ENCODE measurements around the gene TLE6. TPM values are rescaled to one million over a fixed set of nuclear protein-coding genes. Genes with fewer than 3 reads are reported as not detected.

Gene TLE6
- 9.5 and 13.1 TPM in 2 replicates for total RNA-seq (2013; cell fraction: nucleolus; rRNA removed)
- total RNA-seq (2014; rRNA removed) = 6.3 and 8.5 TPM in 2 replicates
- total RNA-seq (2014; rRNA removed; fragmentation: Illumina TruSeq; extraction: Trizol) = 7.3 and 8.0 TPM in 2 replicates
- total RNA-seq (2021) = 6.0 and 6.4 TPM in 2 replicates
- polyA plus RNA-seq (2011; ENCODE audit: low read depth) = 9.4 TPM
- polyA plus RNA-seq (2011; rRNA removed) = 10.8 and 13.8 TPM in 2 replicates
- 12.8 and 12.9 TPM in 2 replicates for polyA plus RNA-seq (2011; cell fraction: cytosol; rRNA removed)
- 21.4 and 31.9 TPM in 2 replicates for polyA plus RNA-seq (2011; cell fraction: nucleus; rRNA removed)
- 9.3 and 9.6 TPM in 2 replicates for polyA plus RNA-seq (2012)
- 2.6 and 7.0 TPM in 2 replicates for polyA plus RNA-seq (2014; fragmentation: Illumina TruSeq; extraction: Trizol)
- 1 to 10 TPM; 2.7 to 3.4 TPM for polyA plus RNA-seq (2014; fragmentation: Nextera tagmentation; extraction: Ambion mirVana)
- 10.6 and 11.2 TPM in 2 replicates for polyA plus RNA-seq (2014; rRNA removed)
- polyA plus RNA-seq (2016; fragmentation: Nextera tagmentation; extraction: Ambion mirVana) = 1 to 10 TPM; 5.1 to 5.7 TPM
- polyA minus RNA-seq (2011; rRNA and poly(A)+ RNA removed) = 4.1 and 11.2 TPM in 2 replicates
- polyA minus RNA-seq (2011; cell fraction: cytosol; rRNA and poly(A)+ RNA removed) = 3.4 and 3.9 TPM in 2 replicates
- 7.4 and 7.6 TPM in 2 replicates for polyA minus RNA-seq (2011; cell fraction: nucleus; rRNA and poly(A)+ RNA removed)
- percentile 42 among the genes with signal in this experiment for Bru-seq, nascent RNA
- percentile 38 among the genes with signal in this experiment for BruChase-seq, experiment 1, labeled RNA remaining after a 6-hour chase
- BruChase-seq, experiment 2, labeled RNA remaining after a 2-hour chase = percentile 36 among the genes with signal in this experiment
- long read RNA-seq, experiment 1 = 0 reads
- long read RNA-seq, experiment 2, partial matches to known transcripts = 0 of 1 reads
- long read RNA-seq, experiment 2, other reads (novel, unspliced or antisense) = 0 of 1 reads

DNA sequence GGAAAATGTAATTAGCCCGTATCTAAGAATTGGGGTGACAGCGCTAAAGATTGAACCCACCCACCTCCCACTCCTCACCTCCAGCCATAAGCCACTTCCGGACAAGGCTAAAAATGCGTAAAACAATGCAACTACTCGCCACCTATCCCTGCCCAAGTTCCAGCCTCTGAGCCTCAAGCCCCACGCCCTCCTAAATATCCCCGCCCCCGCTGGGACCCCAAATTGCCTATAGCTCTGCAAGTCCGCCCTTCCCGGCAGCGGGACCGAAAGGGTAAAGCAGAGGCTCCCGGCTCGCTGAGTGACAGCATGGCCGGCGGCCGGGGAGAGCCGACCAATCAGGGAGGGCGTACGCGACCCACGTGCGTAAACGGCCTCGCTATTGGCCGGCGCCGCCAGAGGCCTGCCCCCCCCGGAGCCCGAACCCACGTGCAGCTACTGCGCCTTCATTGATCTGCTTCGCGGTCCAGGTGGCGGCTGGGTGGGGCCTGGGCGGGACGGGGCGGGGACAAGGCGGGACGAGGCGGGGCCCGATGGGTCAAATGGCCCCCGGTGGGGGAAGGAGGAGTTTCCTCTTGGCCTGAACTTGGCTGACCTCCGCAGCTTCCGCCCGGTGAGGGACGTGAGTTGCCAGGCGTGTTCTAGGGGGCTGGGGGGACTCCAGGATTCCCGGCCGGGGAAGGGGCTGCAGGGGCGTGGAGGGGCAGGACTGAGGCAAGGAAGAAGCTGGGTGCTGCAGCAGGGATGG is at the start of gene TLE6:
Gene TLE6, plus strand, starts transcription at position 564 of the 745 bp plus-strand sequence. CDS start 670 bp downstream, outside the sequence.
- peak; percentile 99 for ATAC-seq
- Histone ChIP-seq H3K4me2 (ENCODE audit: control insufficient read depth, insufficient read depth) (peak within 1 kb of the TSS; percentile 100), H3K9me3 (replicated peaks; ENCODE audit: control insufficient read depth, insufficient read depth, low read length) (no peaks in the 10 kb centered on the region), H3K27me3 (replicated peaks in 1 of 2; ENCODE audit: control insufficient read depth in 2 of 2, insufficient read depth in 2 of 2, low read length in 1 of 2) (no peaks in the 10 kb centered on the region), H3K4me1 (ENCODE audit: control insufficient read depth, insufficient read depth, low read length) (peaks cover 11% of the 10 kb centered on the region), H3K79me2 (ENCODE audit: control insufficient read depth, insufficient read depth, low read length) (no peaks in the 10 kb centered on the region), H3K36me3 (ENCODE audit: control insufficient read depth in 2 of 2, insufficient read depth in 2 of 2, low read length in 1 of 2) (no peaks in the 10 kb centered on the region), H3K27ac (ENCODE audit: control insufficient read depth, insufficient read depth) (peak within 1 kb of the TSS; percentile 58), H3K4me3 (peak within 1 kb of the TSS; percentile 90), H2AFZ (ENCODE audit: control insufficient read depth, low read depth, low read length) (peak within 1 kb of the TSS; percentile 94), H4K20me1 (ENCODE audit: control insufficient read depth, insufficient read depth) (no peaks in the 10 kb centered on the region), H3K9ac (ENCODE audit: control insufficient read depth, insufficient read depth, low read length) (peak within 1 kb of the TSS; percentile 69)
- in situ Hi-C loops (cut with MboI) (no loop called here), intact Hi-C loops (cut with micrococcal nuclease; ENCODE audit: unreplicated experiment) (no loop called here)
- POLR2A ChIA-PET = interaction anchor here (0.8 to 1.3 kb wide), 5 partner anchors 18 to 86 kb away, joined by 3 to 7 read pairs (median 4); no protein-coding TSS in a partner anchor
- 1% methylated on average over 34 of the region's 51 CpGs for WGBS (ENCODE audit: insufficient coverage, insufficient replicate concordance, low lambda C conversion rate, missing lambda C conversion rate)
- CTCF ChIA-PET = interaction anchor here (1.0 to 2.1 kb wide), 3 partner anchors 27 to 496 kb away, joined by 3 to 8 read pairs (median 4); no protein-coding TSS in a partner anchor
- RAD21 ChIA-PET (ENCODE audit: unreplicated experiment) = interaction anchor here (0.7 to 2.4 kb wide), 3 partner anchors 27 to 1084 kb away, joined by 3 to 12 read pairs (median 8); no protein-coding TSS in a partner anchor
- DNase-seq (ENCODE audit: low read depth, low spot score) = peak; percentile 87
- SMC1A ChIA-PET (ENCODE audit: uncharacterized antibody, unreplicated experiment) = interaction anchor here (0.8 to 1.6 kb wide), 6 partner anchors 19 to 204 kb away, joined by 3 to 5 read pairs (median 4); no protein-coding TSS in a partner anchor
- peak; percentile 77 for FAIRE-seq
- BruUV-seq (replicated peaks) = no TSS peak
- TF ChIP-seq POLR2A (IDR thresholded peaks at IDR 0.05; ENCODE audit: low read depth, low read length) (peak; percentile 78), POLR2AphosphoS5 (IDR thresholded peaks at IDR 0.05; ENCODE audit: low read length) (peak; percentile 58; the same call in 1 of the 2 replicates), RCOR1 (conservative IDR thresholded peaks at IDR 0.05; ENCODE audit: low read depth, low read length) (no peak), TBL1XR1 (IDR thresholded peaks at IDR 0.05; ENCODE audit: low read depth, low read length) (no peak), HDGF (IDR thresholded peaks at IDR 0.05) (peak; percentile 66; the same call in 1 of the 2 replicates), KAT2A (conservative IDR thresholded peaks at IDR 0.05; ENCODE audit: control insufficient read depth, low read depth, low read length) (no peak), NR2F1 (conservative IDR thresholded peaks at IDR 0.05) (peak; percentile 82), BHLHE40 (IDR thresholded peaks at IDR 0.05; ENCODE audit: borderline replicate concordance in 1 of 2, low read depth in 2 of 2, low read length in 1 of 2) (peak; percentile 92 to 96), EED (IDR thresholded peaks at IDR 0.05; ENCODE audit: low read depth) (no peak), ZSCAN29 (IDR thresholded peaks at IDR 0.05) (no peak)
- TF ChIP-seq, protein P1, sequence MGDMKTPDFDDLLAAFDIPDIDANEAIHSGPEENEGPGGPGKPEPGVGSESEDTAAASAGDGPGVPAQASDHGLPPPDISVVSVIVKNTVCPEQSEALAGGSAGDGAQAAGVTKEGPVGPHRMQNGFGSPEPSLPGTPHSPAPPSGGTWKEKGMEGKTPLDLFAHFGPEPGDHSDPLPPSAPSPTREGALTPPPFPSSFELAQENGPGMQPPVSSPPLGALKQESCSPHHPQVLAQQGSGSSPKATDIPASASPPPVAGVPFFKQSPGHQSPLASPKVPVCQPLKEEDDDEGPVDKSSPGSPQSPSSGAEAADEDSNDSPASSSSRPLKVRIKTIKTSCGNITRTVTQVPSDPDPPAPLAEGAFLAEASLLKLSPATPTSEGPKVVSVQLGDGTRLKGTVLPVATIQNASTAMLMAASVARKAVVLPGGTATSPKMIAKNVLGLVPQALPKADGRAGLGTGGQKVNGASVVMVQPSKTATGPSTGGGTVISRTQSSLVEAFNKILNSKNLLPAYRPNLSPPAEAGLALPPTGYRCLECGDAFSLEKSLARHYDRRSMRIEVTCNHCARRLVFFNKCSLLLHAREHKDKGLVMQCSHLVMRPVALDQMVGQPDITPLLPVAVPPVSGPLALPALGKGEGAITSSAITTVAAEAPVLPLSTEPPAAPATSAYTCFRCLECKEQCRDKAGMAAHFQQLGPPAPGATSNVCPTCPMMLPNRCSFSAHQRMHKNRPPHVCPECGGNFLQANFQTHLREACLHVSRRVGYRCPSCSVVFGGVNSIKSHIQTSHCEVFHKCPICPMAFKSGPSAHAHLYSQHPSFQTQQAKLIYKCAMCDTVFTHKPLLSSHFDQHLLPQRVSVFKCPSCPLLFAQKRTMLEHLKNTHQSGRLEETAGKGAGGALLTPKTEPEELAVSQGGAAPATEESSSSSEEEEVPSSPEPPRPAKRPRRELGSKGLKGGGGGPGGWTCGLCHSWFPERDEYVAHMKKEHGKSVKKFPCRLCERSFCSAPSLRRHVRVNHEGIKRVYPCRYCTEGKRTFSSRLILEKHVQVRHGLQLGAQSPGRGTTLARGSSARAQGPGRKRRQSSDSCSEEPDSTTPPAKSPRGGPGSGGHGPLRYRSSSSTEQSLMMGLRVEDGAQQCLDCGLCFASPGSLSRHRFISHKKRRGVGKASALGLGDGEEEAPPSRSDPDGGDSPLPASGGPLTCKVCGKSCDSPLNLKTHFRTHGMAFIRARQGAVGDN (IDR thresholded peaks at IDR 0.05) = no peak
- TF ChIP-seq, protein P2, sequence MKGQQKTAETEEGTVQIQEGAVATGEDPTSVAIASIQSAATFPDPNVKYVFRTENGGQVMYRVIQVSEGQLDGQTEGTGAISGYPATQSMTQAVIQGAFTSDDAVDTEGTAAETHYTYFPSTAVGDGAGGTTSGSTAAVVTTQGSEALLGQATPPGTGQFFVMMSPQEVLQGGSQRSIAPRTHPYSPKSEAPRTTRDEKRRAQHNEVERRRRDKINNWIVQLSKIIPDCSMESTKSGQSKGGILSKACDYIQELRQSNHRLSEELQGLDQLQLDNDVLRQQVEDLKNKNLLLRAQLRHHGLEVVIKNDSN (IDR thresholded peaks at IDR 0.05; ENCODE audit: borderline replicate concordance, extremely low read length, insufficient read depth, low read depth, low read length) = peak; percentile 89
- TF ChIP-seq, protein P3, sequence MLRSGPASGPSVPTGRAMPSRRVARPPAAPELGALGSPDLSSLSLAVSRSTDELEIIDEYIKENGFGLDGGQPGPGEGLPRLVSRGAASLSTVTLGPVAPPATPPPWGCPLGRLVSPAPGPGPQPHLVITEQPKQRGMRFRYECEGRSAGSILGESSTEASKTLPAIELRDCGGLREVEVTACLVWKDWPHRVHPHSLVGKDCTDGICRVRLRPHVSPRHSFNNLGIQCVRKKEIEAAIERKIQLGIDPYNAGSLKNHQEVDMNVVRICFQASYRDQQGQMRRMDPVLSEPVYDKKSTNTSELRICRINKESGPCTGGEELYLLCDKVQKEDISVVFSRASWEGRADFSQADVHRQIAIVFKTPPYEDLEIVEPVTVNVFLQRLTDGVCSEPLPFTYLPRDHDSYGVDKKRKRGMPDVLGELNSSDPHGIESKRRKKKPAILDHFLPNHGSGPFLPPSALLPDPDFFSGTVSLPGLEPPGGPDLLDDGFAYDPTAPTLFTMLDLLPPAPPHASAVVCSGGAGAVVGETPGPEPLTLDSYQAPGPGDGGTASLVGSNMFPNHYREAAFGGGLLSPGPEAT (IDR thresholded peaks at IDR 0.05; ENCODE audit: low read depth) = no peak

Data from GM12878 (cell line).